HCT116 (cell line): ENCODE measurements around the gene CLCN3. TPM values are rescaled to one million over a fixed set of nuclear protein-coding genes. Genes with fewer than 3 reads are reported as not detected.

Source experiments
- ATAC-seq: fragments of 200-7000 bp; cut with Tn5 transposase; 2 replicates; pipeline ENCODE4 v1.9.1; 2020; ENCODE audit warnings: mild to moderate bottlenecking, moderate library complexity
- BruUV-seq: library from RNA; stranded (reverse); fragments of 400-500 nt; replicated peaks from 2 replicates; lab custom pipeline; 2021; lab: Mats Ljungman, UMichigan
- CTCF ChIA-PET: fragments of 300-600 bp; sonication (Branson Sonifier 250); formaldehyde crosslinking; loops from one replicate; lab custom pipeline; 2021; ENCODE audit warnings: antibody characterized with exemption; lab: Charles Lee
- POLR2A ChIA-PET: fragments of 300-600, 350-600 bp; sonication (Branson Sonifier 250); formaldehyde crosslinking; loops from one replicate; lab custom pipeline; 2021; ENCODE audit warnings: antibody characterized with exemption; lab: Charles Lee
- RAD21 ChIA-PET, 2 experiments: fragments of 300-600 bp; sonication (Branson Sonifier 250); formaldehyde crosslinking; loops; one replicate each; lab custom pipeline; 2023; ENCODE audit warnings: low total read pairs in 2 of 2; ENCODE audit not compliant: uncharacterized antibody in 2 of 2, unreplicated experiment in 2 of 2, low non-redundant PET in 1 of 2; lab: Charles Lee
- DNase-seq: peaks from one replicate; pipeline ENCODE4 v3.0.0-alpha.2; 2010; ENCODE audit warnings: low read depth, low spot score
- H2AFZ ChIP-seq: fragments of 200-600 bp; shearing (Covaris generic), sonication (generic); 2 replicates; pipeline ENCODE4 v1.6.1; 2017; ENCODE audit warnings: low read depth, mixed run types, mixed read lengths, antibody characterized with exemption, low read length; ENCODE audit not compliant: poor library complexity, severe bottlenecking
- H3K27ac ChIP-seq: 2 replicates; pipeline ENCODE4 v1.5.1; 2012; ENCODE audit warnings: low read depth, low read length
- H3K27me3 ChIP-seq: fragments of 200-600 bp; sonication (generic); 2 replicates; pipeline ENCODE4 v1.6.1; 2016; ENCODE audit warnings: mixed run types, low read length, mixed read lengths; ENCODE audit not compliant: insufficient read depth
- H3K36me3 ChIP-seq, 2 experiments: fragments of 200-500 bp in 1 of 2; fragments of 200-600 bp in 1 of 2; sonication (Bioruptor generic) in 1 of 2; sonication (generic) in 1 of 2; 2 replicates each; pipeline versions ENCODE4 v1.5.1 to v1.6.1; 2014 to 2016; ENCODE audit warnings: low read length in 2 of 2, inconsistent platforms in 1 of 2, mixed read lengths in 1 of 2, mixed run types in 1 of 2; ENCODE audit not compliant: insufficient read depth in 2 of 2, control insufficient read depth in 1 of 2
- H3K4me1 ChIP-seq, 2 experiments: fragments of 200-600 bp in 1 of 2; sonication (generic) in 1 of 2; 2 replicates each; pipeline versions ENCODE4 v1.5.1 to v1.6.1; 2012 to 2017; ENCODE audit warnings: low read length in 2 of 2, inconsistent platforms in 1 of 2, mild to moderate bottlenecking in 1 of 2, mixed read lengths in 1 of 2, mixed run types in 1 of 2, moderate library complexity in 1 of 2; ENCODE audit not compliant: insufficient read depth in 2 of 2, control insufficient read depth in 1 of 2
- H3K4me2 ChIP-seq: fragments of 200-600 bp; sonication (generic); 2 replicates; pipeline ENCODE4 v1.6.1; 2017; ENCODE audit warnings: mixed run types, low read length, mixed read lengths
- H3K4me3 ChIP-seq, 2 experiments: fragments of 200-600 bp in 1 of 2; sonication (generic) in 1 of 2; replicated peaks in 1 of 2; 2 replicates each; pipeline ENCODE4 v1.5.1; 2011 to 2016; ENCODE audit warnings: low read length in 2 of 2, control low read depth in 1 of 2, low read depth in 1 of 2, mild to moderate bottlenecking in 1 of 2, mixed read lengths in 1 of 2, mixed run types in 1 of 2
- H3K79me2 ChIP-seq: fragments of 200-600 bp; sonication (generic); 2 replicates; pipeline ENCODE4 v1.6.1; 2017; ENCODE audit warnings: mild to moderate bottlenecking, mixed run types, low read length, moderate library complexity, mixed read lengths; ENCODE audit not compliant: insufficient read depth
- H3K9ac ChIP-seq: fragments of 200-600 bp; sonication (generic); 2 replicates; pipeline ENCODE4 v1.6.1; 2016; ENCODE audit warnings: low read length, mixed read lengths
- H3K9me2 ChIP-seq: fragments of 200-600 bp; sonication (generic), shearing (Covaris generic); 2 replicates; pipeline ENCODE4 v1.6.1; 2017; ENCODE audit warnings: mixed run types, mild to moderate bottlenecking, moderate library complexity; ENCODE audit not compliant: insufficient read depth
- H3K9me3 ChIP-seq, 2 experiments: fragments of 200-500 bp in 1 of 2; fragments of 200-600 bp in 1 of 2; sonication (Bioruptor generic) in 1 of 2; sonication (generic) in 1 of 2; 2 replicates each; pipeline ENCODE4 v1.6.1; 2014 to 2017; ENCODE audit warnings: low read length in 2 of 2, mixed read lengths in 2 of 2, inconsistent platforms in 1 of 2, low read depth in 1 of 2, mild to moderate bottlenecking in 1 of 2, mixed run types in 1 of 2, moderate library complexity in 1 of 2; ENCODE audit not compliant: control insufficient read depth in 1 of 2, insufficient read depth in 1 of 2
- H4K20me1 ChIP-seq: fragments of 200-600 bp; sonication (generic), shearing (Covaris generic); 2 replicates; pipeline ENCODE4 v1.6.1; 2017; ENCODE audit warnings: mixed run types, mild to moderate bottlenecking, moderate library complexity; ENCODE audit not compliant: insufficient read depth
- CBX3 ChIP-seq: IDR thresholded peaks from 2 replicates; pipeline ENCODE4 v1.6.1; 2012; ENCODE audit warnings: low read depth
- CEBPB ChIP-seq: IDR thresholded peaks from 2 replicates; pipeline ENCODE4 v1.6.1; 2012; ENCODE audit warnings: low read depth
- CTCF ChIP-seq, 3 experiments: fragments of 200-600 bp in 1 of 3; sonication (generic) in 1 of 3; IDR thresholded peaks in 2 of 3; conservative IDR thresholded peaks in 1 of 3; 2 replicates each; pipeline ENCODE4 v1.5.1; 2012 to 2017; ENCODE audit warnings: low read depth in 2 of 3, low read length in 2 of 3, antibody characterized with exemption in 1 of 3, borderline replicate concordance in 1 of 3, control low read depth in 1 of 3, mild to moderate bottlenecking in 1 of 3, mixed read lengths in 1 of 3, mixed run types in 1 of 3, moderate library complexity in 1 of 3; ENCODE audit not compliant: insufficient read depth in 1 of 3
- EGR1 ChIP-seq: IDR thresholded peaks from 2 replicates; pipeline ENCODE4 v1.6.1; 2012; ENCODE audit warnings: low read depth
- EZH2 ChIP-seq: fragments of 200-600 bp; sonication (generic); IDR thresholded peaks from 2 replicates; pipeline ENCODE4 v1.6.1; 2017; ENCODE audit warnings: antibody characterized with exemption, mixed run types
- FOSL1 ChIP-seq: IDR thresholded peaks from 2 replicates; pipeline ENCODE4 v1.6.1; 2012; ENCODE audit warnings: low read depth
- JUND ChIP-seq: IDR thresholded peaks from 2 replicates; pipeline ENCODE4 v1.6.1; 2012
- MAX ChIP-seq: IDR thresholded peaks from 2 replicates; pipeline ENCODE4 v1.6.1; 2012
- POLR2A ChIP-seq: IDR thresholded peaks from 2 replicates; pipeline ENCODE4 v1.7.0; 2011; ENCODE audit warnings: borderline replicate concordance; ENCODE audit not compliant: insufficient read depth, insufficient read length; ENCODE audit errors: extremely low read depth
- POLR2AphosphoS5 ChIP-seq: IDR thresholded peaks from 2 replicates; pipeline ENCODE4 v1.6.1; 2011; ENCODE audit warnings: mild to moderate bottlenecking, low read depth, low read length, moderate library complexity
- REST ChIP-seq: IDR thresholded peaks from 2 replicates; pipeline ENCODE4 v1.6.1; 2012; ENCODE audit warnings: low read depth
- SIN3A ChIP-seq: IDR thresholded peaks from 2 replicates; pipeline ENCODE4 v1.6.1; 2012; ENCODE audit warnings: low read depth
- SP1 ChIP-seq: IDR thresholded peaks from 2 replicates; pipeline ENCODE4 v1.6.1; 2012; ENCODE audit warnings: low read depth
- SRF ChIP-seq: IDR thresholded peaks from 2 replicates; pipeline ENCODE4 v1.6.1; 2012; ENCODE audit warnings: low read depth
- TCF7L2 ChIP-seq: IDR thresholded peaks from 2 replicates; pipeline ENCODE4 v1.7.0; 2011; ENCODE audit warnings: borderline replicate concordance, inconsistent platforms; ENCODE audit not compliant: insufficient read depth, insufficient read length; ENCODE audit errors: extremely low read depth
- YY1 ChIP-seq: IDR thresholded peaks from 2 replicates; pipeline ENCODE4 v1.6.1; 2011; ENCODE audit warnings: low read length, low read depth, moderate library complexity, mild to moderate bottlenecking; ENCODE audit not compliant: insufficient replicate concordance; ENCODE audit errors: extremely low read depth
- ZFX ChIP-seq: fragments of 450-650 bp; IDR thresholded peaks from 2 replicates; pipeline ENCODE4 v1.6.1; 2017
- intact Hi-C: fragments of 100-400 bp; cut with micrococcal nuclease; formaldehyde crosslinking; loops from 2 replicates; pipeline ENCODE4 v1.10.0; 2022
- total RNA-seq: library from RNA; stranded (reverse); gene quantifications from one replicate; pipeline ENCODE4 v1.2.1, GENCODE V29; 2021; ENCODE audit not compliant: unreplicated experiment

The CLCN3 gene
- total RNA-seq, 1 experiment from 2014 or later = 60.4 TPM

GRCh38 chr4:169573889-169574288, 46.5 kb upstream of the CLCN3 start:
- TF ChIP-seq CTCF (IDR thresholded peaks at IDR 0.05 in 2 of 3, conservative IDR thresholded peaks at IDR 0.05 in 1 of 3; ENCODE audit: borderline replicate concordance in 1 of 3, insufficient read depth in 1 of 3, low read depth in 2 of 3, low read length in 2 of 3) (no peak), TCF7L2 (no peak), EZH2 (no peak), CBX3 (no peak), EGR1 (no peak), JUND (no peak), REST (no peak), MAX (no peak), ZFX (no peak), SRF (no peak), SIN3A (no peak), POLR2AphosphoS5 (no peak), FOSL1 (no peak), SP1 (no peak), YY1 (no peak), POLR2A (no peak), CEBPB (no peak)
- Histone ChIP-seq H3K36me3 (no peaks in the 10 kb centered on the region), H3K4me1 (no peaks in the 10 kb centered on the region), H2AFZ (no peak overlapping the region), H3K9ac (no peak overlapping the region), H4K20me1 (no peaks in the 10 kb centered on the region), H3K4me2 (no peak overlapping the region), H3K4me3 (no peak overlapping the region), H3K9me3 (no peaks in the 10 kb centered on the region), H3K27me3 (no peaks in the 10 kb centered on the region), H3K79me2 (no peaks in the 10 kb centered on the region), H3K9me2 (no peaks in the 10 kb centered on the region), H3K27ac (no peak overlapping the region)
- ATAC-seq = no peak
- DNase-seq = no peak
- intact Hi-C loops = no loop called here
- CTCF ChIA-PET = no interaction called here
- RAD21 ChIA-PET = no interaction called here
- no TSS peak for BruUV-seq
- POLR2A ChIA-PET = no interaction called here
